Activated T-helper 2 cell treated with anti-CD3 and anti-CD28 coated beads, Interferon-gamma antibody, Interleukin-2, Interleukin-4, amounts not matched to agents 10 μg/mL and 5 μg/mL and 100 μg/mL, durations not matched to agents 14 hours and 24 hours and 36 hours (primary cell): ENCODE results near the gene TDRKH. TPM values are rescaled to one million over a fixed set of nuclear protein-coding genes. Genes with fewer than 3 reads are reported as not detected.
"Not testable (repeated sequence)": the region's sequence is repeated elsewhere in the genome, so short reads cannot be mapped to it uniquely, and the experiment has no call there.

Experiments used
- DNase-seq: peaks from one replicate; pipeline ENCODE4 v3.0.0; 2021; ENCODE audit warnings: low spot score
- H3K27ac Mint-ChIP-seq: one replicate; pipeline ENCODE4 v1.8.0; 2021; ENCODE audit warnings: mixed read lengths
- H3K27me3 Mint-ChIP-seq: one replicate; pipeline ENCODE4 v1.8.0; 2021; ENCODE audit warnings: low read depth, mixed read lengths
- H3K36me3 Mint-ChIP-seq: one replicate; pipeline ENCODE4 v1.8.0; 2021; ENCODE audit warnings: low read depth, mixed read lengths
- H3K4me1 Mint-ChIP-seq: one replicate; pipeline ENCODE4 v1.8.0; 2021; ENCODE audit warnings: low read depth, mixed read lengths
- H3K4me3 Mint-ChIP-seq: one replicate; pipeline ENCODE4 v1.8.0; 2021; ENCODE audit warnings: low read depth, mild to moderate bottlenecking, moderate library complexity, mixed read lengths
- H3K9me3 Mint-ChIP-seq: one replicate; pipeline ENCODE4 v1.8.0; 2021; ENCODE audit warnings: mixed read lengths
- intact Hi-C: fragments of 100-400 bp; cut with micrococcal nuclease; formaldehyde crosslinking; loops from one replicate; pipeline ENCODE4 v1.15.1; 2023
- total RNA-seq: library from RNA; stranded (reverse); gene quantifications from 2 replicates; pipeline ENCODE4 v1.2.3, GENCODE V29; 2022

The TDRKH gene
- total RNA-seq, 1 donor from 2014 or later = 18.2 TPM

- Mint-ChIP-seq H3K4me3 (peak within 1 kb of the TSS; percentile 90), H3K27ac (peak within 1 kb of the TSS; percentile 95), H3K27me3 (no peaks in the 10 kb centered on the region), H3K36me3 (peaks cover 37% of the 10 kb centered on the region), H3K9me3 (no peaks in the 10 kb centered on the region), H3K4me1 (peaks cover 27% of the 10 kb centered on the region)
- intact Hi-C loops = loop anchor here (1.0 to 2.0 kb wide), 2 partner anchors 27 to 74 kb away; partner anchors contain the start of gene TDRKH
- DNase-seq = peak; percentile 83
Measured at GRCh38 chr1:151762941-151763921, 27.1 kb downstream of the TDRKH start, which contains the start of gene MRPL9. Gene MRPL9 (minus strand): TSS chr1:151763496. CDS start chr1:151763479, 17 bp downstream.

- Mint-ChIP-seq H3K4me3 (no peak overlapping the region), H3K27ac (no peak overlapping the region), H3K36me3 (peaks cover 39% of the 10 kb centered on the region), H3K9me3 (no peaks in the 10 kb centered on the region), H3K4me1 (peaks cover 28% of the 10 kb centered on the region), H3K27me3 (no peaks in the 10 kb centered on the region)
- intact Hi-C loops = no loop called here
- DNase-seq = no peak
Measured at GRCh38 chr1:151760597-151761385, 29.5 kb downstream of the TDRKH start.

- H3K36me3 Mint-ChIP-seq = peaks cover 39% of the 10 kb centered on the region
- H3K27me3 Mint-ChIP-seq = no peaks in the 10 kb centered on the region
- H3K4me1 Mint-ChIP-seq = peaks cover 22% of the 10 kb centered on the region
- H3K27ac Mint-ChIP-seq = no peak overlapping the region
- no peaks in the 10 kb centered on the region for H3K9me3 Mint-ChIP-seq
- H3K4me3 Mint-ChIP-seq = no peak overlapping the region
- intact Hi-C loops = no loop called here
- DNase-seq = no peak
Measured at GRCh38 chr1:151759241-151759640, 31.1 kb downstream of the TDRKH start.

GRCh38 chr1:151756291-151756690 is 34.0 kb downstream of the TDRKH start:
- peaks cover 26% of the 10 kb centered on the region for H3K36me3 Mint-ChIP-seq
- H3K9me3 Mint-ChIP-seq = no peaks in the 10 kb centered on the region
- intact Hi-C loops = no loop called here
- H3K4me3 Mint-ChIP-seq = no peak overlapping the region
- H3K27me3 Mint-ChIP-seq = peaks cover 4% of the 10 kb centered on the region
- no peak overlapping the region for H3K27ac Mint-ChIP-seq
- DNase-seq = no peak
- H3K4me1 Mint-ChIP-seq = peaks cover 5% of the 10 kb centered on the region

- peaks cover 35% of the 10 kb centered on the region for H3K27me3 Mint-ChIP-seq
- H3K27ac Mint-ChIP-seq = no peak overlapping the region
- no peaks in the 10 kb centered on the region for H3K36me3 Mint-ChIP-seq
- no peaks in the 10 kb centered on the region for H3K4me1 Mint-ChIP-seq
- no peak for DNase-seq
- intact Hi-C loops = no loop called here
- H3K4me3 Mint-ChIP-seq = no peak overlapping the region
- H3K9me3 Mint-ChIP-seq = peaks cover 15% of the 10 kb centered on the region
Measured at GRCh38 chr1:151741516-151741915, 48.8 kb downstream of the TDRKH start.

- no peak overlapping the region for H3K27ac Mint-ChIP-seq
- peaks cover 17% of the 10 kb centered on the region for H3K9me3 Mint-ChIP-seq
- peaks cover 24% of the 10 kb centered on the region for H3K27me3 Mint-ChIP-seq
- DNase-seq = no peak
- intact Hi-C loops = loop anchor here (10.0 kb wide), 1 partner anchor 145 kb away; no protein-coding TSS in a partner anchor
- no peaks in the 10 kb centered on the region for H3K36me3 Mint-ChIP-seq
- H3K4me3 Mint-ChIP-seq = no peak overlapping the region
- no peaks in the 10 kb centered on the region for H3K4me1 Mint-ChIP-seq
Measured at GRCh38 chr1:151739590-151740355, 50.5 kb downstream of the TDRKH start.

GRCh38 chr1:151737479-151737878 is 52.8 kb downstream of the TDRKH start:
- H3K36me3 Mint-ChIP-seq = no peaks in the 10 kb centered on the region
- no peak overlapping the region for H3K4me3 Mint-ChIP-seq
- H3K27me3 Mint-ChIP-seq = peaks cover 9% of the 10 kb centered on the region
- H3K9me3 Mint-ChIP-seq = peaks cover 17% of the 10 kb centered on the region
- intact Hi-C loops = loop anchor here (10.0 kb wide), 1 partner anchor 143 kb away; no protein-coding TSS in a partner anchor
- no peak overlapping the region for H3K27ac Mint-ChIP-seq
- H3K4me1 Mint-ChIP-seq = no peaks in the 10 kb centered on the region
- DNase-seq = no peak

GRCh38 chr1:151737026-151737425 is 53.3 kb downstream of the TDRKH start:
- Mint-ChIP-seq H3K27me3 (peaks cover 7% of the 10 kb centered on the region), H3K4me1 (no peaks in the 10 kb centered on the region), H3K4me3 (no peak overlapping the region), H3K36me3 (no peaks in the 10 kb centered on the region), H3K9me3 (peaks cover 17% of the 10 kb centered on the region), H3K27ac (no peak overlapping the region)
- intact Hi-C loops = loop anchor here (10.0 kb wide), 1 partner anchor 142 kb away; no protein-coding TSS in a partner anchor
- DNase-seq = no peak

GRCh38 chr1:151733995-151734394 is 56.3 kb downstream of the TDRKH start:
- Mint-ChIP-seq H3K27me3 (peaks cover 16% of the 10 kb centered on the region), H3K9me3 (peaks cover 17% of the 10 kb centered on the region)
- intact Hi-C loops = loop anchor here (2.0 to 10.0 kb wide), 3 partner anchors 139 to 289 kb away; no protein-coding TSS in a partner anchor
- H3K4me3 Mint-ChIP-seq, H3K27ac Mint-ChIP-seq, DNase-seq, H3K36me3 Mint-ChIP-seq, H3K4me1 Mint-ChIP-seq: not testable (repeated sequence)

- no peak for DNase-seq
- peaks cover 12% of the 10 kb centered on the region for H3K9me3 Mint-ChIP-seq
- H3K27ac Mint-ChIP-seq = no peak overlapping the region
- no peaks in the 10 kb centered on the region for H3K4me1 Mint-ChIP-seq
- H3K4me3 Mint-ChIP-seq = no peak overlapping the region
- H3K27me3 Mint-ChIP-seq = peaks cover 22% of the 10 kb centered on the region
- intact Hi-C loops = loop anchor here (10.0 kb wide), 1 partner anchor 138 kb away; no protein-coding TSS in a partner anchor
- H3K36me3 Mint-ChIP-seq = no peaks in the 10 kb centered on the region
Measured at GRCh38 chr1:151733126-151733525, 57.2 kb downstream of the TDRKH start.

GRCh38 chr1:151729966-151730291 is 60.4 kb downstream of the TDRKH start:
- Mint-ChIP-seq H3K4me1 (no peaks in the 10 kb centered on the region), H3K27ac (no peak overlapping the region), H3K9me3 (no peaks in the 10 kb centered on the region), H3K27me3 (peaks cover 33% of the 10 kb centered on the region), H3K36me3 (no peaks in the 10 kb centered on the region), H3K4me3 (no peak overlapping the region)
- intact Hi-C loops = loop anchor here (10.0 kb wide), 1 partner anchor 135 kb away; no protein-coding TSS in a partner anchor
- DNase-seq = no peak
